ENCODE measurements around the gene OR5AL1. TPM values are rescaled to one million over a fixed set of nuclear protein-coding genes. Genes with fewer than 3 reads are reported as not detected.
"Not testable (repeated sequence)": the region's sequence is repeated elsewhere in the genome, so short reads cannot be mapped to it uniquely, and the experiment has no call there.

The OR5AL1 gene
- total RNA-seq, 1 donor, result not detected

DNA sequence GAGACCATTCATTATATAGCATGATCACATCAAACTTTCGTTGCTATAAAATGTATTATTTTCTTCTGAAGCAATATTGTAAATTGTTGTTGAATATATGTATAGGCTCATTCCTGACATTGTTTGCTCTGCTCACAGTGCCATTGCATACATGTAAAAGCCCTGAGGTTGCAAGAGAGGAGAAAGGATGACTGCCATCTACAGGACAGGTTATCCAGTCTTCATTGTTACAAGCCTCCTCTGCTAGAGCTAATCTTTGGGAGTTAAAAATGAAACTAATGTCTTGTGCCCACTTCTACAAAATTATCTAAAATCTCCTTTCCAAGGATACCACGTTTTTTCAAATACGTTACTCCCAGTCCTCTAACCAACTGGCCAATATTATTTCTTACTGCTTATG is 16.4 kb upstream of the OR5AL1 start:
- Histone ChIP-seq H3K27me3 (ENCODE audit: insufficient read depth, low read length) (no peaks in the 10 kb centered on the region), H3K4me2 (ENCODE audit: insufficient read depth, low read length) (no peak overlapping the region), H3K4me1 (ENCODE audit: insufficient read depth, low read length) (no peaks in the 10 kb centered on the region), H3K27ac (ENCODE audit: low read depth, low read length) (no peak overlapping the region), H3K4me3 (ENCODE audit: insufficient read depth, low read length) (no peak overlapping the region), H4K20me1 (ENCODE audit: insufficient read depth, low read length) (no peaks in the 10 kb centered on the region), H3K9me3 (ENCODE audit: low read depth, low read length) (peaks cover 3% of the 10 kb centered on the region), H3K79me2 (ENCODE audit: insufficient read depth, low read length) (no peaks in the 10 kb centered on the region), H3K36me3 (ENCODE audit: insufficient read depth, low read length) (no peaks in the 10 kb centered on the region), H2AFZ (ENCODE audit: low read length) (no peak overlapping the region)
- DNase-seq (ENCODE audit: insufficient read length, low spot score, missing footprints), result no peak
- TF ChIP-seq, protein P1, sequence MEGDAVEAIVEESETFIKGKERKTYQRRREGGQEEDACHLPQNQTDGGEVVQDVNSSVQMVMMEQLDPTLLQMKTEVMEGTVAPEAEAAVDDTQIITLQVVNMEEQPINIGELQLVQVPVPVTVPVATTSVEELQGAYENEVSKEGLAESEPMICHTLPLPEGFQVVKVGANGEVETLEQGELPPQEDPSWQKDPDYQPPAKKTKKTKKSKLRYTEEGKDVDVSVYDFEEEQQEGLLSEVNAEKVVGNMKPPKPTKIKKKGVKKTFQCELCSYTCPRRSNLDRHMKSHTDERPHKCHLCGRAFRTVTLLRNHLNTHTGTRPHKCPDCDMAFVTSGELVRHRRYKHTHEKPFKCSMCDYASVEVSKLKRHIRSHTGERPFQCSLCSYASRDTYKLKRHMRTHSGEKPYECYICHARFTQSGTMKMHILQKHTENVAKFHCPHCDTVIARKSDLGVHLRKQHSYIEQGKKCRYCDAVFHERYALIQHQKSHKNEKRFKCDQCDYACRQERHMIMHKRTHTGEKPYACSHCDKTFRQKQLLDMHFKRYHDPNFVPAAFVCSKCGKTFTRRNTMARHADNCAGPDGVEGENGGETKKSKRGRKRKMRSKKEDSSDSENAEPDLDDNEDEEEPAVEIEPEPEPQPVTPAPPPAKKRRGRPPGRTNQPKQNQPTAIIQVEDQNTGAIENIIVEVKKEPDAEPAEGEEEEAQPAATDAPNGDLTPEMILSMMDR (IDR thresholded peaks at IDR 0.05; ENCODE audit: extremely low read depth, low read depth, low read length), result no peak

DNA sequence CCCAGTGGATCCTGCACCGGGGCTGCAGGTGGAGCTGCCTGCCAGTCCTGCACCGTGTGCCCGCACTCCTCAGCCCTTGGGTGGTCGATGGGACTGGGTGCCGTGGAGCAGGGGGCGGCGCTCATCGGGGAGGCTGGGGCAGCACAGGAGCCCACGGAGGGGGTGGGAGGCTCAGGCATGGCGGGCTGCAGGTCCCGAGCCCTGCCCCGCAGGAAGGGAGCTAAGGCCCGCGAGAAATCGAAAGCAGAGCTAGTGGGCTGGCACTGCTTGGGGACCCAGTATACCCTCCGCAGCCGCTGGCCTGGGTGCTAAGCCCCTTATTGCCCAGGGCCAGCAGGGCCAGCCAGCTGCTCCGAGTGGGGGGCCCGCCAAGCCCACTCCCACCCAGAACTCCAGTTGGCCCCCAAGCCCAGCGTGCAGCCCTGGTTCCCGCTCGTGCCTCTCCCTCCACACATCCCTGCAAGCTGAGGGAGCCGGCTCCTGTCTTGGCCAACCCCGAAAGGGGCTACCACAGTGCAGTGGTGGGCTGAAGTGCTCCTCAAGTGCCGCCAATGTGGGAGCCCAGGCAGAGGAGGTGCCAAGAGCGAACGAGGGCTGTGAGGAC is 10.5 kb upstream of the OR5AL1 start:
- H3K79me2 ChIP-seq (ENCODE audit: insufficient read depth, low read length); H3K4me3 ChIP-seq (ENCODE audit: insufficient read depth, low read length); H3K27me3 ChIP-seq (ENCODE audit: insufficient read depth, low read length); H3K4me2 ChIP-seq (ENCODE audit: insufficient read depth, low read length); H3K36me3 ChIP-seq (ENCODE audit: insufficient read depth, low read length); H2AFZ ChIP-seq (ENCODE audit: low read length); DNase-seq (ENCODE audit: insufficient read length, low spot score, missing footprints); H3K27ac ChIP-seq (ENCODE audit: low read depth, low read length); H4K20me1 ChIP-seq (ENCODE audit: insufficient read depth, low read length); H3K4me1 ChIP-seq (ENCODE audit: insufficient read depth, low read length); H3K9me3 ChIP-seq (ENCODE audit: low read depth, low read length): not testable (repeated sequence)

DNA sequence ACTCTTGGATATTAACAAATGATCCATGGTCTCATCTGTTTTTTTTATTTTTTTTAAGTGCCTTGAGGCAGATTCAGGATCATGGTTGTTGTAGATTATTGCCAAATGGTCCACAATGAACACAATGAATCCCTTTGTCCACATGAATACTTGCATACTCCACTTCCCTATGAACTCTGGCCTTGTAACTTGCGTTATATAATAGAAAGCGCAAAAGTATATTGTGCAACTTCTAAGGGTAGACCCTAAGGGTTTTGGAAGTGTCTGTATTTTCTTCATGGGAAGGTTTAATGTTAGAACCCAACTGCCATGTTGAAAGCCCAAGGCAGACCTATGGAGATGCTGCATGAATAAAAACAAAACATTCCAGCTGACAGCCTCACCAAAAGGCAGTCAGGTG is 8.1 kb upstream of the OR5AL1 start:
- no peak for DNase-seq (ENCODE audit: insufficient read length, low spot score, missing footprints)
- TF ChIP-seq, protein P1 (IDR thresholded peaks at IDR 0.05; ENCODE audit: extremely low read depth, low read depth, low read length), result no peak
- H2AFZ ChIP-seq (ENCODE audit: low read length), result no peak overlapping the region

DNA sequence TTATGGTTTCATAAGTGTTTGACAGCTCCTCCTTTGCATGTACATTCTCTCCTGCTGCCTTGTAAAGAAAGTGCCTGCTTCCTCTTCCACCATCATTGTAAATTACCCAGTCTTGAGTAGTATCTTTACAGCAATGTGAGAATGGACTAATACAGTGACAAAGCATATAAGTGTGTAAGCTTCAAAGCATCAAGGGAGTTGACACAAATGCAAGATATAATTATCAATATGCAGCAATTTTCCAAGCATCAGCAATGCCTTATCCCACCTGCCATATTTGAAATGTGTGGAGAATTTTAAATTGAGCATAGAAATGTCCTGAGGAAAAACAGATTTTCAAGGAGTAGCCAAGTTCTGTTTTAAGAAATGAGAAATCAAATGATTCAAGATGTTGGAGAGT is 1.7 kb upstream of the OR5AL1 start:
- H2AFZ ChIP-seq (ENCODE audit: low read length), result no peak overlapping the region
- no peak overlapping the region for H3K4me2 ChIP-seq (ENCODE audit: insufficient read depth, low read length)
- TF ChIP-seq, protein P1 (IDR thresholded peaks at IDR 0.05; ENCODE audit: extremely low read depth, low read depth, low read length), result no peak
- no peaks in the 10 kb centered on the region for H3K27me3 ChIP-seq (ENCODE audit: insufficient read depth, low read length)
- no peak for DNase-seq (ENCODE audit: insufficient read length, low spot score, missing footprints)
- no peaks in the 10 kb centered on the region for H3K36me3 ChIP-seq (ENCODE audit: insufficient read depth, low read length)
- no peak overlapping the region for H3K27ac ChIP-seq (ENCODE audit: low read depth, low read length)
- H3K9me3 ChIP-seq (ENCODE audit: low read depth, low read length), result no peaks in the 10 kb centered on the region
- no peaks in the 10 kb centered on the region for H4K20me1 ChIP-seq (ENCODE audit: insufficient read depth, low read length)
- H3K79me2 ChIP-seq (ENCODE audit: insufficient read depth, low read length), result no peaks in the 10 kb centered on the region
- H3K4me3 ChIP-seq (ENCODE audit: insufficient read depth, low read length), result no peak overlapping the region
- H3K4me1 ChIP-seq (ENCODE audit: insufficient read depth, low read length), result no peaks in the 10 kb centered on the region

More for the DNA sequence above, 8.1 kb upstream of the OR5AL1 start:
- no peaks in the 10 kb centered on the region for H3K27me3 ChIP-seq (ENCODE audit: insufficient read depth, low read length)
- H3K79me2 ChIP-seq (ENCODE audit: insufficient read depth, low read length), result no peaks in the 10 kb centered on the region
- H3K9me3 ChIP-seq (ENCODE audit: low read depth, low read length), result peaks cover 3% of the 10 kb centered on the region
- no peak overlapping the region for H3K4me2 ChIP-seq (ENCODE audit: insufficient read depth, low read length)
- no peaks in the 10 kb centered on the region for H3K4me1 ChIP-seq (ENCODE audit: insufficient read depth, low read length)
- H4K20me1 ChIP-seq (ENCODE audit: insufficient read depth, low read length), result no peaks in the 10 kb centered on the region
- H3K27ac ChIP-seq (ENCODE audit: low read depth, low read length), result no peak overlapping the region
- no peaks in the 10 kb centered on the region for H3K36me3 ChIP-seq (ENCODE audit: insufficient read depth, low read length)
- no peak overlapping the region for H3K4me3 ChIP-seq (ENCODE audit: insufficient read depth, low read length)
